OCI-LY3 (cell line): ENCODE measurements around the gene SERTAD3.

Experiments
- EZH2phosphoT487 ChIP-seq: fragments of 200-600 bp; shearing (Covaris generic); IDR thresholded peaks from 2 replicates; pipeline ENCODE4 v1.6.1; 2018; ENCODE audit warnings: antibody characterized with exemption, mixed run types, low read depth
- TF ChIP-seq, protein P1 (sequence below): fragments of 200-600, 300-600 bp; sonication (generic); IDR thresholded peaks from 2 replicates; pipeline ENCODE4 v1.5.1; 2014; ENCODE audit warnings: antibody characterized with exemption, low read length, low read depth

DNA sequence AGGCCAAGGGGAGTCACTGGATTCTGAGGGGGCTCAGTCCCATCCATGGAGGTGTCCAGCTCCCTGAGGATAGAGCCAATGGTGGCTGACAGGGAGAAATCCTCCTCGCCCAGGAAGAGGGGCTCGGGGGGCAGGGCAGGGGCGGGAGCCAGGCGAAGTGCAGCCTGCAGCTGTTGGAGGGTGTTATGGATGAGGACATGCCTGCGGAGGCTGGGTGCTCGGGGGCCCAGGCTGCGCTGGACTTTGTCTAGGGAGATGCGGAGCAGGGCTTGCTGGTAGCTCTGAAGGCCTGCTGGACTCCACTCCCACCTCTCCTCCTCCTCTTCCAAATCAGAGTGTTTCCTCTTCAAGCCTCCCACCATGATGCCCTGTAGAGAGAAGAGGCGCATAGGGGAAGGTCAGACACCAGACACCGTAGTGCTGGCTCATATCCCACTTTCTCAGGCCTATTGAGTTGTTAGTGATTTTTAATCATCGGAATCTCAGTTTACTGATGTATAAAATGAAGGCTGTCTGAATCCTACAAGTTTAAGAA, 2.3 kb downstream of the SERTAD3 start:
- TF ChIP-seq, protein P1, sequence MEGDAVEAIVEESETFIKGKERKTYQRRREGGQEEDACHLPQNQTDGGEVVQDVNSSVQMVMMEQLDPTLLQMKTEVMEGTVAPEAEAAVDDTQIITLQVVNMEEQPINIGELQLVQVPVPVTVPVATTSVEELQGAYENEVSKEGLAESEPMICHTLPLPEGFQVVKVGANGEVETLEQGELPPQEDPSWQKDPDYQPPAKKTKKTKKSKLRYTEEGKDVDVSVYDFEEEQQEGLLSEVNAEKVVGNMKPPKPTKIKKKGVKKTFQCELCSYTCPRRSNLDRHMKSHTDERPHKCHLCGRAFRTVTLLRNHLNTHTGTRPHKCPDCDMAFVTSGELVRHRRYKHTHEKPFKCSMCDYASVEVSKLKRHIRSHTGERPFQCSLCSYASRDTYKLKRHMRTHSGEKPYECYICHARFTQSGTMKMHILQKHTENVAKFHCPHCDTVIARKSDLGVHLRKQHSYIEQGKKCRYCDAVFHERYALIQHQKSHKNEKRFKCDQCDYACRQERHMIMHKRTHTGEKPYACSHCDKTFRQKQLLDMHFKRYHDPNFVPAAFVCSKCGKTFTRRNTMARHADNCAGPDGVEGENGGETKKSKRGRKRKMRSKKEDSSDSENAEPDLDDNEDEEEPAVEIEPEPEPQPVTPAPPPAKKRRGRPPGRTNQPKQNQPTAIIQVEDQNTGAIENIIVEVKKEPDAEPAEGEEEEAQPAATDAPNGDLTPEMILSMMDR, result no peak
- no peak for TF ChIP-seq EZH2phosphoT487
